ENCODE data around the gene EDN2.

DNA sequence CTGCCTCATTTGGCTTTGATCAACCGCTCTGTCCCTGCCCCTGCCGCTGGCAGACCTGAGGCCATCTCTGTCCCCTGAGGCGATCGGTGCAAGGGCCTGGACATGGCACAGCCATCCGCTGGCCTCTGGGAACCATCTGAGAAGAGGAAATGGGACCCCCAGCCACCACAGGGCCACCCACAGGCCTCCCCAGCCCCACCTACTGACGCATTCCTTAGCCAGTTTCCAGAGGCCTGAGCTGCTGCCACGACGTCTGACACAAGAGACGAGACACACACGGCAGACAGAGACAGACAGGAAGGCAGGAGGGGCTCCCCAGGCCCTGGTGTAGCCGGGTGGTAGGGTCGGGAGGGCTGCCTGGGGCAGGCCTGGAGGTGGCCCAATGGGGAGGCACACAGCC lies 37.3 kb upstream of the EDN2 start:
- no peak for TF ChIP-seq ZFP3 (CRISPR knock-in tag; IDR thresholded peaks at IDR 0.05)
- TF ChIP-seq, protein P1, sequence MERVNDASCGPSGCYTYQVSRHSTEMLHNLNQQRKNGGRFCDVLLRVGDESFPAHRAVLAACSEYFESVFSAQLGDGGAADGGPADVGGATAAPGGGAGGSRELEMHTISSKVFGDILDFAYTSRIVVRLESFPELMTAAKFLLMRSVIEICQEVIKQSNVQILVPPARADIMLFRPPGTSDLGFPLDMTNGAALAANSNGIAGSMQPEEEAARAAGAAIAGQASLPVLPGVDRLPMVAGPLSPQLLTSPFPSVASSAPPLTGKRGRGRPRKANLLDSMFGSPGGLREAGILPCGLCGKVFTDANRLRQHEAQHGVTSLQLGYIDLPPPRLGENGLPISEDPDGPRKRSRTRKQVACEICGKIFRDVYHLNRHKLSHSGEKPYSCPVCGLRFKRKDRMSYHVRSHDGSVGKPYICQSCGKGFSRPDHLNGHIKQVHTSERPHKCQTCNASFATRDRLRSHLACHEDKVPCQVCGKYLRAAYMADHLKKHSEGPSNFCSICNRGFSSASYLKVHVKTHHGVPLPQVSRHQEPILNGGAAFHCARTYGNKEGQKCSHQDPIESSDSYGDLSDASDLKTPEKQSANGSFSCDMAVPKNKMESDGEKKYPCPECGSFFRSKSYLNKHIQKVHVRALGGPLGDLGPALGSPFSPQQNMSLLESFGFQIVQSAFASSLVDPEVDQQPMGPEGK (CRISPR knock-in tag; IDR thresholded peaks at IDR 0.05; ENCODE audit: borderline replicate concordance): no peak
- TF ChIP-seq GLIS3 (CRISPR knock-in tag; IDR thresholded peaks at IDR 0.05): no peak
- no peak for TF ChIP-seq PPARA (CRISPR knock-in tag; IDR thresholded peaks at IDR 0.05; ENCODE audit: borderline replicate concordance)
- TF ChIP-seq ESRRG (CRISPR knock-in tag; IDR thresholded peaks at IDR 0.05): no peak
- TF ChIP-seq OSR1 (CRISPR knock-in tag; IDR thresholded peaks at IDR 0.05): no peak
- TF ChIP-seq SNAI2 (CRISPR knock-in tag; IDR thresholded peaks at IDR 0.05): no peak
- TF ChIP-seq, protein P2, sequence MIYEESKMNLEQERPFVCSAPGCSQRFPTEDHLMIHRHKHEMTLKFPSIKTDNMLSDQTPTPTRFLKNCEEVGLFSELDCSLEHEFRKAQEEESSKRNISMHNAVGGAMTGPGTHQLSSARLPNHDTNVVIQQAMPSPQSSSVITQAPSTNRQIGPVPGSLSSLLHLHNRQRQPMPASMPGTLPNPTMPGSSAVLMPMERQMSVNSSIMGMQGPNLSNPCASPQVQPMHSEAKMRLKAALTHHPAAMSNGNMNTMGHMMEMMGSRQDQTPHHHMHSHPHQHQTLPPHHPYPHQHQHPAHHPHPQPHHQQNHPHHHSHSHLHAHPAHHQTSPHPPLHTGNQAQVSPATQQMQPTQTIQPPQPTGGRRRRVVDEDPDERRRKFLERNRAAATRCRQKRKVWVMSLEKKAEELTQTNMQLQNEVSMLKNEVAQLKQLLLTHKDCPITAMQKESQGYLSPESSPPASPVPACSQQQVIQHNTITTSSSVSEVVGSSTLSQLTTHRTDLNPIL (CRISPR knock-in tag; IDR thresholded peaks at IDR 0.05; ENCODE audit: low read depth): no peak

Measured in SK-N-SH treated with all-trans-retinoic acid at 6 μM for 48 hours (cell line).